Muscle of leg (tissue), 11 donors: ENCODE results near the gene MICU1. TPM values are rescaled to one million over a fixed set of nuclear protein-coding genes. Genes with fewer than 3 reads are reported as not detected.
"Not testable (repeated sequence)": the region's sequence is repeated elsewhere in the genome, so short reads cannot be mapped to it uniquely, and the experiment has no call there.

Source experiments
- DNase-seq: peaks from one replicate; pipeline ENCODE4 v3.0.0; 2013
- H3K27ac ChIP-seq: one replicate; pipeline ENCODE4 v1.5.1; 2013; ENCODE audit warnings: mild to moderate bottlenecking, low read length, control low read depth
- H3K27me3 ChIP-seq: one replicate; pipeline ENCODE4 v1.6.1; 2013; ENCODE audit warnings: low read length; ENCODE audit not compliant: control insufficient read depth, insufficient read depth
- H3K36me3 ChIP-seq: one replicate; pipeline ENCODE4 v1.6.1; 2013; ENCODE audit warnings: low read length; ENCODE audit not compliant: control insufficient read depth, insufficient read depth
- H3K4me1 ChIP-seq: one replicate; pipeline ENCODE4 v1.6.1; 2013; ENCODE audit warnings: low read length; ENCODE audit not compliant: control insufficient read depth, insufficient read depth
- H3K4me3 ChIP-seq: one replicate; pipeline ENCODE4 v1.5.1; 2013; ENCODE audit warnings: low read length, control low read depth
- H3K9me3 ChIP-seq: replicated peaks from 2 replicates; pipeline ENCODE4 v1.6.1; 2013; ENCODE audit warnings: low read depth, low read length; ENCODE audit not compliant: control insufficient read depth
- WGBS: methylation state at CpG from one replicate; pipeline ENCODE4 v1.1.5; 2013; ENCODE audit warnings: missing lambda C conversion rate; ENCODE audit not compliant: insufficient coverage; 5-methylcytosine and 5-hydroxymethylcytosine counted together
- polyA plus RNA-seq, 8 donors: library from polyadenylated mRNA; unstranded; fragments of 120-200 nt; gene quantifications; one replicate each; pipeline versions ENCODE4 v1.2.1 to v1.2.3, GENCODE V29; 2013; ENCODE audit warnings: inconsistent platforms in 1 of 8, low replicate concordance in 1 of 8; ENCODE audit not compliant: insufficient read length in 8 of 8, insufficient read depth in 1 of 8
- total RNA-seq: library from RNA; stranded (reverse); fragments of 120-200 nt; gene quantifications from one replicate; pipeline ENCODE4 v1.2.4, GENCODE V29; 2013

The MICU1 gene
- total and polyA plus RNA-seq, 9 donors: 67.7 to 129 (median 81.6) TPM

- no peak for DNase-seq
- H3K4me1 ChIP-seq: peaks cover 15% of the 10 kb centered on the region
- no peaks in the 10 kb centered on the region for H3K9me3 ChIP-seq
- WGBS: no CpG with 5 or more reads among the region's 2 CpGs
- no peak overlapping the region for H3K4me3 ChIP-seq
- H3K36me3 ChIP-seq: peaks cover 58% of the 10 kb centered on the region
- no peak overlapping the region for H3K27ac ChIP-seq
- H3K27me3 ChIP-seq: no peaks in the 10 kb centered on the region
Observed at GRCh38 chr10:72349438-72349837, 276.4 kb downstream of the MICU1 start.

DNA sequence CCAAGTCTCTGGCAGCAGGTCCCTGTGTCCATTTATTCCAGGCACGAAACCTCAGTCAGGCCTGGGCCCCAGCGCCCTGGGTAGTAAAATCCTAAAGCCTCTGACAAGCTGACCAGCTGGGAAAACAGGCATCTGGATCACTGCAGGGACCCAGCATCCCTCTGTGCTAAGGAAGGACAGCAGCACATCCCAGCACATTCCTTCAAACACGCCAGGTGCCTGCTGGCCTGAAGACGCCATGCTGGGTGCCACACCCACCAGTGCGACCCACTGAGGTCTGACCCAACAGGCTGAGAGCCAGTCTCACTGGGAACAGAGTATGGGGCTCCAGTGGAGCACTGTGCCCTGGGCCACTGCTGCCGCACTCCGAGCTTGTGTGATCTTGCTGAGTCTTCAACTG lies 277.6 kb downstream of the MICU1 start:
- WGBS: 85% methylated on average over 5 of the region's 7 CpGs
- H3K9me3 ChIP-seq: no peaks in the 10 kb centered on the region
- H3K4me3 ChIP-seq: no peak overlapping the region
- H3K4me1 ChIP-seq: peaks cover 8% of the 10 kb centered on the region
- H3K27me3 ChIP-seq: no peaks in the 10 kb centered on the region
- no peak overlapping the region for H3K27ac ChIP-seq
- H3K36me3 ChIP-seq: peaks cover 69% of the 10 kb centered on the region
- DNase-seq: no peak

- DNase-seq, H3K9me3 ChIP-seq, H3K27me3 ChIP-seq, H3K4me3 ChIP-seq, H3K27ac ChIP-seq, H3K4me1 ChIP-seq: not testable (repeated sequence)
- 100% methylated on average over 4 of the region's 7 CpGs for WGBS
- H3K36me3 ChIP-seq: peaks cover 70% of the 10 kb centered on the region
Observed at GRCh38 chr10:72346117-72346516, 279.8 kb downstream of the MICU1 start.

DNA sequence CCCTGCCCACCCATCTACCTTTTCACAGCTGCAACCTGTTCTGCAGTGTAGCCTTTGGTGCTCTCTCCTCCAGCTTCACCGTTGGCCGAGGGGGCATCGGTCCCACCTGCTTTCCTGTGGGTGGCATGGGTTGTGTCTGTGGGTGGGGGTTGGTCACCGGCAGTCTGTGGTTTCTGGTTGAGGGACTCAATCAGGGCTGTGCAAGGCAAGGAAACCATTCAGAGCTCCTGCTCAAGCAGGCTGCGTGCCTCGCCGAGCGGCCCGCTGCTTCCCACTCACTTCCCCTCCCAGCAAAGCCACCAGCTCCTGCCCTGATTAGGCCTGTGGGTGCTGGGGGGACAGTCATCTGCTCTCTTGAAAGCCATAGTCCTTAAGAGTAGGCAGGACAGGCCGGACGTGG lies 280.9 kb downstream of the MICU1 start:
- H3K27me3 ChIP-seq: no peaks in the 10 kb centered on the region
- H3K27ac ChIP-seq: no peak overlapping the region
- no peaks in the 10 kb centered on the region for H3K9me3 ChIP-seq
- no peak for DNase-seq
- no peak overlapping the region for H3K4me3 ChIP-seq
- WGBS: 92% methylated on average over 2 of the region's 11 CpGs
- peaks cover 66% of the 10 kb centered on the region for H3K36me3 ChIP-seq
- peaks cover 3% of the 10 kb centered on the region for H3K4me1 ChIP-seq

GRCh38 chr10:72342911-72343310 lies 283.0 kb downstream of the MICU1 start:
- Histone ChIP-seq H3K27me3 (no peaks in the 10 kb centered on the region), H3K4me1 (peaks cover 3% of the 10 kb centered on the region), H3K4me3 (no peak overlapping the region), H3K27ac (no peak overlapping the region), H3K9me3 (no peaks in the 10 kb centered on the region), H3K36me3 (peaks cover 59% of the 10 kb centered on the region)
- 77% methylated on average over 3 of the region's 5 CpGs for WGBS
- DNase-seq: no peak

DNA sequence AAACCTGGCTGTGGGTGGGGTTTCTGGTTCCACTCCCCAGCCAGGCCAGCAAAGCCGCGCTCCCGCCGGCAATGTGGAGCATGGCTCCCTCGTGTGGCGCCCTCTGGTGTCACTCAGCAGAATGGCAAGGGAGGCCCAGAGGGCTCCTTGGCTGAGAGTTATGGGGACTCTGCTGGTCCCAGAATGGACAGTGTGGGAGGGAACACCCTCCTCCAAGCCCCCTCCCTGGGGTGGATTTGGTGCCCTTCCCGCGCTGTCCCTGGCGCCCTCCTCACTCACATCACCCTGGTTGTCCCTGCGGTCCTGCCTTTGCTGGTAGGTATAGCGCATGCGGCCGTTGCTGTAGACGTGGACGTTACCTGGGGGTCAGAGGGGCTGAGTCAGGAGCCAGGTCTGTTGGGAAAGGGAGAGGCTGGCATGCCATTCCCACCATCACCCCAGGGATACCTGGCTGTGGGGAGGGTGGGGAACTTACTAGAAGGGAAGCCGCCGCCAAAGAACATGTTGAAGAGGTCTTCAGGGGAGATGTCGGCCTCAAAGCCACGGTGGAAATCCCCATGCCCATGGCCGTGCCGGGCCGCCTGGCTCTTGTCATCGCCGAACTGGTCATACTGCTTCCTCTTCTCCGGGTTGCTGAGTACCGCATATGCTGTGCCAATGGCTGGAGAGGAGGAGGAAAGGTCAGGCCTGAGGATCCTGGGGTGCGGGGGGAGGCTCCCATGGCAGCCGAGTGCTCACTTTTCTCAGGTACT lies 285.2 kb downstream of the MICU1 start:
- Histone ChIP-seq H3K4me3 (no peak overlapping the region), H3K9me3 (no peaks in the 10 kb centered on the region), H3K36me3 (peaks cover 77% of the 10 kb centered on the region), H3K4me1 (peaks cover 19% of the 10 kb centered on the region), H3K27me3 (no peaks in the 10 kb centered on the region), H3K27ac (no peak overlapping the region)
- WGBS: 69% methylated on average over 13 of the region's 28 CpGs
- no peak for DNase-seq

- no CpG with 5 or more reads among the region's 7 CpGs for WGBS
- H3K27ac ChIP-seq: no peak overlapping the region
- no peaks in the 10 kb centered on the region for H3K27me3 ChIP-seq
- H3K4me3 ChIP-seq: no peak overlapping the region
- H3K36me3 ChIP-seq: peaks cover 80% of the 10 kb centered on the region
- H3K9me3 ChIP-seq: no peaks in the 10 kb centered on the region
- peaks cover 43% of the 10 kb centered on the region for H3K4me1 ChIP-seq
- no peak for DNase-seq
Observed at GRCh38 chr10:72338180-72338579, 287.7 kb downstream of the MICU1 start.

GRCh38 chr10:72337722-72338121 lies 288.2 kb downstream of the MICU1 start:
- no peak overlapping the region for H3K4me3 ChIP-seq
- 80% methylated on average over 8 of the region's 9 CpGs for WGBS
- DNase-seq: no peak
- no peak overlapping the region for H3K27ac ChIP-seq
- H3K4me1 ChIP-seq: peaks cover 48% of the 10 kb centered on the region
- H3K9me3 ChIP-seq: no peaks in the 10 kb centered on the region
- peaks cover 76% of the 10 kb centered on the region for H3K36me3 ChIP-seq
- H3K27me3 ChIP-seq: no peaks in the 10 kb centered on the region

GRCh38 chr10:72337039-72337629 lies 288.7 kb downstream of the MICU1 start:
- peaks cover 52% of the 10 kb centered on the region for H3K4me1 ChIP-seq
- H3K36me3 ChIP-seq: peaks cover 70% of the 10 kb centered on the region
- H3K4me3 ChIP-seq: no peak overlapping the region
- no peaks in the 10 kb centered on the region for H3K9me3 ChIP-seq
- 0% methylated on average over 2 of the region's 5 CpGs for WGBS
- DNase-seq: peak; percentile 83
- peak overlapping the region; percentile 59 for H3K27ac ChIP-seq
- H3K27me3 ChIP-seq: no peaks in the 10 kb centered on the region

DNA sequence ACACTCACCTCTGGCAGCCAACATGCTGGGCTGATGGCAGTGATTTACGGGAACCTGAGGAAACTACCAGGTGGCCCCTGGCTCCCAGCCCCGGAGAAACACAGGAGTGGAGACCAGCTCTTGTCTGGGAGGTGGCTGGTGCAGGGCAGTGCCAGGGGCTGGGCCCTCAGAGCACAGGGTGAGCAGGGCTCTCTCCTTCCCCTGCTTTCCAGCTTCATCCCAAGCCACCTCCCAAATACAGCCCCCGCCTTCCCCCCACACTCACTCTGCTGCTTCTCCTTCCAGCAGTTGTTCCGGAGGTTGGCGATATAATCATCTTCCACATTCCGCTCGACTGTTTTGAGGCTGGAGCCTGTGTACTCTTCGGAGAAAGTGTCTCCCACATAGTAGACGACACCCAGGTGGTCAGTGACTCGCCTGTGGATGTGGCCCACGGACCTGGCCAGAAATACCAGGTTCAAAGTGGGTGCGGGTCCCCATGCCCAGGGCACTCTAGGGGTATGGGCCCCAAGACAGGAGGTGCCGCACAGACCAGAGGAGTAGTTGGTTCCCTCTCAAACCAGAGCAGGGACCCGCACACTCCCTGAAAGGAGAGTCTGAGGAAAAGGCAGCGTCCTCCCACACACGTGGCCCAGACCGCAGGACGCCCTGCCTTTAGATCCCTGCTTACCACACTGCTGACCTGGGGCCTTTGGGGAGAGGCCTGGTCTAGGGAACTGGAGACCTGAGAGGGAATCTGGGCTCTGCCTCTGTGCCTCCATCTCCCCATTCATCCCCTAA lies 289.4 kb downstream of the MICU1 start:
- no peak for DNase-seq
- WGBS: 70% methylated on average over 11 of the region's 18 CpGs
- Histone ChIP-seq H3K4me3 (no peak overlapping the region), H3K9me3 (no peaks in the 10 kb centered on the region), H3K36me3 (peaks cover 65% of the 10 kb centered on the region), H3K27ac (peak overlapping the region; percentile 93), H3K4me1 (peaks cover 57% of the 10 kb centered on the region), H3K27me3 (no peaks in the 10 kb centered on the region)
